Body of pancreas (tissue), 4 donors: ENCODE results near the gene FKBP7. TPM values are rescaled to one million over a fixed set of nuclear protein-coding genes. Genes with fewer than 3 reads are reported as not detected.
"Not testable (repeated sequence)": the region's sequence is repeated elsewhere in the genome, so short reads cannot be mapped to it uniquely, and the experiment has no call there.

ENCODE experiments used
- ATAC-seq: fragments of 150-250 bp; one replicate; pipeline ENCODE4 v1.9.1; 2016
- DNase-seq, 4 donors: peaks; one replicate each; pipeline ENCODE4 v3.0.0-alpha.2; 2019
- H3K27ac ChIP-seq, 4 donors: fragments of 200-600 bp; sonication (generic); 1 replicate in 3 of 4; 2 replicates in 1 of 4; pipeline versions ENCODE4 v1.5.1 to v1.6.1; 2016 to 2019; ENCODE audit warnings: mild to moderate bottlenecking in 1 of 4, mixed read lengths in 1 of 4, moderate library complexity in 1 of 4
- H3K27me3 ChIP-seq, 2 donors: fragments of 200-600 bp; sonication (generic); one replicate each; pipeline ENCODE4 v1.6.0; 2016; ENCODE audit warnings: mild to moderate bottlenecking in 1 of 2
- H3K36me3 ChIP-seq, 2 donors: fragments of 200-600 bp; sonication (generic); replicated peaks in 1 of 2; 2 replicates each; pipeline ENCODE4 v1.5.1; 2016; ENCODE audit warnings: low read depth in 2 of 2; ENCODE audit not compliant: insufficient read depth in 1 of 2
- H3K4me1 ChIP-seq: fragments of 200-600 bp; sonication (generic); one replicate; pipeline ENCODE4 v1.6.0; 2016
- H3K4me3 ChIP-seq, 2 donors: fragments of 200-600 bp; sonication (generic); 1 replicate in 1 of 2; 2 replicates in 1 of 2; pipeline ENCODE4 v1.5.1; 2016 to 2019
- H3K9me3 ChIP-seq, 3 donors: fragments of 200-600 bp; sonication (generic); 1 replicate in 2 of 3; 2 replicates in 1 of 3; pipeline ENCODE4 v1.5.1; 2016
- POLR2A ChIP-seq, 3 donors: fragments of 450-650 bp; IDR thresholded peaks; one replicate each; pipeline ENCODE4 v1.6.1; 2016; ENCODE audit warnings: antibody characterized with exemption in 3 of 3, mild to moderate bottlenecking in 2 of 3
- WGBS, 2 donors: methylation state at CpG; one replicate each; pipeline ENCODE4 v1.1.5; 2017; 5-methylcytosine and 5-hydroxymethylcytosine counted together
- intact Hi-C: fragments of 100-400 bp; cut with DNase I; formaldehyde crosslinking; loops from one replicate; pipeline ENCODE4 v1.15.1; 2023
- total RNA-seq, 2 donors: library from RNA; depleted of rRNA; stranded (reverse); fragments of >200 nt; gene quantifications; one replicate each; pipeline ENCODE4 v1.1.0, GENCODE V29; 2016
- TF ChIP-seq, protein P1 (sequence below), 7 experiments: fragments of 450-650 bp in 4 of 7; fragments of 200-600 bp in 3 of 7; sonication (generic) in 3 of 7; IDR thresholded peaks; one replicate each; pipeline ENCODE4 v1.5.1; 2016 to 2019; ENCODE audit warnings: antibody characterized with exemption in 7 of 7

FKBP7 gene
- total RNA-seq, 2 donors from 2014 or later, result 2.9 to 4.6 TPM

DNA sequence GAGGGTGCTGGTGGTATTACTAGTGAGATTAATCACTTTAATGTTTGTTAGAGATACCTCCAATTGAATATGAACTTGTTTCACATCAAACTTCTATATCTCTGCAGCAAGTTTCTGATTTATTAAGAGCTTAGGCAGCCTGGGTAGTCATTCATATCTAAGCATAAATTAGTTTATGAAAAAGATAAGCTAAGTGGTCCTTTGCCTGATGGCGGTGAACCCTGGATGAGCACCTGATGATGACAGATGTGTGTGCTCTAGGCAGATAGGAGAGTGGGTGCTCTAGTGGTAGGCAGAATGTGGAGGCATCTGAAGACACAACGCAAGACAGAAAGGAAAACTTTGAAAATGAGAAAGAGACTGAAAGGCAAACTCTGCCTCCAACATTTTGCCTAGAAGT, 5.0 kb downstream of the FKBP7 start:
- DNase-seq, result no peak
- WGBS, 2 donors, result 89 to 93% methylated on average over 2 of the region's 2 CpGs
- no peaks in the 10 kb centered on the region for H3K36me3 ChIP-seq
- H3K4me3 ChIP-seq, result no peak overlapping the region
- intact Hi-C loops, result no loop called here
- no peak for ATAC-seq
- no peak overlapping the region for H3K27ac ChIP-seq
- TF ChIP-seq POLR2A (IDR thresholded peaks at IDR 0.05), result no peak
- TF ChIP-seq, protein P1, sequence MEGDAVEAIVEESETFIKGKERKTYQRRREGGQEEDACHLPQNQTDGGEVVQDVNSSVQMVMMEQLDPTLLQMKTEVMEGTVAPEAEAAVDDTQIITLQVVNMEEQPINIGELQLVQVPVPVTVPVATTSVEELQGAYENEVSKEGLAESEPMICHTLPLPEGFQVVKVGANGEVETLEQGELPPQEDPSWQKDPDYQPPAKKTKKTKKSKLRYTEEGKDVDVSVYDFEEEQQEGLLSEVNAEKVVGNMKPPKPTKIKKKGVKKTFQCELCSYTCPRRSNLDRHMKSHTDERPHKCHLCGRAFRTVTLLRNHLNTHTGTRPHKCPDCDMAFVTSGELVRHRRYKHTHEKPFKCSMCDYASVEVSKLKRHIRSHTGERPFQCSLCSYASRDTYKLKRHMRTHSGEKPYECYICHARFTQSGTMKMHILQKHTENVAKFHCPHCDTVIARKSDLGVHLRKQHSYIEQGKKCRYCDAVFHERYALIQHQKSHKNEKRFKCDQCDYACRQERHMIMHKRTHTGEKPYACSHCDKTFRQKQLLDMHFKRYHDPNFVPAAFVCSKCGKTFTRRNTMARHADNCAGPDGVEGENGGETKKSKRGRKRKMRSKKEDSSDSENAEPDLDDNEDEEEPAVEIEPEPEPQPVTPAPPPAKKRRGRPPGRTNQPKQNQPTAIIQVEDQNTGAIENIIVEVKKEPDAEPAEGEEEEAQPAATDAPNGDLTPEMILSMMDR (IDR thresholded peaks at IDR 0.05), result no peak
- H3K27me3 ChIP-seq, result no peaks in the 10 kb centered on the region
- no peaks in the 10 kb centered on the region for H3K9me3 ChIP-seq
- peaks cover 5% of the 10 kb centered on the region for H3K4me1 ChIP-seq

DNA sequence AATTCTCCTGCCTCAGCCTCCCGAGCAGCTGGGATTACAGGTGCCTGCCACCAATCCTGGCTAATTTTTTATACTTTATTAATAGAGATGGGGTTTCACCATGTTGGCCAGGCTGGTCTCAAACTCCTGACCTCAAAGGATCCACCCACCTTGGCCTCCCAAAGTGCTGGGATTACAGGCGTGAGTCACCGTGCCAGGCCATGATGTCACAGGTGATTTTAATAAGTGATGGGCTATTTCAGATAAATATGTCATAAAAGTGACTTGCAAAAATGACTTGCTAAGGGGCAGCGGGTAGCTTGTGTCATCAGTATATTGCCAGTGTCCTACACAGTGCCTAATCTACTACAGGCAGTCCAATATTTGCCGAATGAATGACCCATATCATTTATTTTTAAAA, 7.1 kb downstream of the FKBP7 start:
- intact Hi-C loops, result not testable (repeated sequence)
- WGBS, 2 donors, result 89 to 94% methylated on average over 5 of the region's 5 CpGs

DNA sequence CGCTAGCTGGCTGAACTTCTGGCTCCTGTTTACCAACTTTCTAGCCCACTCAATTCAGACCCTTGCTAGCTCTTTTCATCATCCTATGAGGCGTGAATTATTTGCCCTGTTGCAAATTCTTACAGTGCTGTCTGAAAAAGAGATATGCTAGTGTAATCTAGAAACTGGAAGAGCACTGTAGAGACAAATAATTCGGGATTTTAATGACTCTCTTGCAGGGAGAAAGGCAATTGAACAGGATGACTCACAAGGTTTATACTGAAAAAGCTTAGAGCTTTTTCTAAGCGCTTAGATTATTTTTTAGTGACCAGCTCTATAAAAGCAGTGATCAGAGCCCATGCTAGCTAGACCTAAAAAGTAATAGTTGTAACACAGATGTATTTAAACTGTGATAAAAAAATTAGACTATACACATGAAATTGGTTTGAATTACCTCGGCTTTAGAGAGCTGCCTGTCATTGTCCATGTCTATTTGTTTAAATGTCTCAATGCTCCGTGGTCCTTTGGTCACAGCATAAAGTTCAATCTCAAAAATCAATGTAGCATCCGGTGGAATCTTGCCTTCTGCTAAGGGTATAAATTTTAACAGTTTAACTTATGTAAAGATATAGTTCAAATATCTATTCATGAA, 9.1 kb downstream of the FKBP7 start:
- ATAC-seq (no peak), DNase-seq (no peak)
- Histone ChIP-seq H3K27me3 (no peaks in the 10 kb centered on the region), H3K4me3 (no peak overlapping the region), H3K9me3 (no peaks in the 10 kb centered on the region), H3K36me3 (peaks cover 0 to 1% of the 10 kb centered on the region in 2 donors), H3K4me1 (no peaks in the 10 kb centered on the region), H3K27ac (no peak overlapping the region)
- 79 to 82% methylated on average over 7 of the region's 7 CpGs for WGBS, 2 donors
- TF ChIP-seq POLR2A (IDR thresholded peaks at IDR 0.05), result no peak
- TF ChIP-seq, protein P1 (IDR thresholded peaks at IDR 0.05), result no peak
- intact Hi-C loops, result no loop called here

More for the DNA sequence above, 7.1 kb downstream of the FKBP7 start:
- not testable (repeated sequence) for H3K27ac ChIP-seq, H3K4me1 ChIP-seq, H3K27me3 ChIP-seq, DNase-seq, ATAC-seq, H3K9me3 ChIP-seq, H3K4me3 ChIP-seq, H3K36me3 ChIP-seq

DNA sequence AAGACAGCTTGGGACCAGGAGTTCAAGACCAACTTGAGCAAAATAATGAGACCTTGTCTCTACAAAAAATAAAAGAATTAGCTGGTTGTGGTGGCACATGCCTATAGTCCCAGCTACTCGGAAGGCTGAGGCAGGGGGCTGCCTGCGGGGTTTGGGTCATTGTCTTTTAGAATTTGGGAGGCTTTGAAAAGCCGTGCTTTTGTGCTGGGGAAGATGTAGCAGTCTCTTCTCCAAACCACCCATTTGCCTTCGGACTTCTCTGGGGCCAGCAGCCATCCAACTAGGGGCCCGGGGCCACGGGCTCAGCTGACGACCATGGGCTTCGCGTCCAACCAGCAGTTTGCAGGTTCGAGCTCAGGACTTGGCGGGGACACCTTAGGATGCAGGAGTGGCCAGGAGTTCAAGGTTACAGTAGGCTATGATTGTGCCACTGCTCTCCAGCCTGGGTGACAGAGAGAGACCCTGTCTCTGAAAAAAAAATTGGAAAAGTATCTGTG, 21.0 kb downstream of the FKBP7 start:
- DNase-seq (no peak), ATAC-seq (no peak)
- H3K27ac ChIP-seq, result no peak overlapping the region
- H3K4me3 ChIP-seq, result no peak overlapping the region
- intact Hi-C loops, result no loop called here
- no peaks in the 10 kb centered on the region for H3K4me1 ChIP-seq
- no peaks in the 10 kb centered on the region for H3K36me3 ChIP-seq
- TF ChIP-seq, protein P1 (IDR thresholded peaks at IDR 0.05), result no peak
- no peak for TF ChIP-seq POLR2A (IDR thresholded peaks at IDR 0.05)
- no peaks in the 10 kb centered on the region for H3K27me3 ChIP-seq
- whole genome bisulfite sequencing, 2 donors, result 85 to 89% methylated on average over 11 of the region's 11 CpGs
- H3K9me3 ChIP-seq, result no peaks in the 10 kb centered on the region

DNA sequence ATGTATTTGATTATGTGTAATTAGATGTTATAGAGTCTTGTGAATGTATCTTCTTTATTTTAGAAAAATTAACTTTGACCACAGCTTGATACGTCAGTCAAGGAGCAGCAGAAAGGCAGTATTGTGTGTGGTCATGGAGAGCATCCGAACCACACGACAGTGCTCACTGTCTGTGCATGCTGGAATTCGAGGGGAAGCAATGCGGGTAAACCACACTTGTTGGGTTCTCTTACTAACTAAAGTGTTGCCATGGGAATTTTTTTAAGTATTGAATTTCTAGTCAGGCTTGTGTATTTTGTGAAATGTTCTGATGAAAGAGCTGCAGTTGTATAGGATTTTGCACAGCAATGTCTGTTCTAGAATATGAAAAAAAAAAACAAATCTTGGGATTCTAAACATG, 22.5 kb downstream of the FKBP7 start:
- no peak for DNase-seq
- ATAC-seq, result no peak
- no peak overlapping the region for H3K27ac ChIP-seq
- intact Hi-C loops, result no loop called here
- 78 to 86% methylated on average over 5 of the region's 5 CpGs for WGBS, 2 donors
- no peaks in the 10 kb centered on the region for H3K9me3 ChIP-seq
- no peaks in the 10 kb centered on the region for H3K27me3 ChIP-seq
- H3K4me3 ChIP-seq, result no peak overlapping the region
- H3K36me3 ChIP-seq, result no peaks in the 10 kb centered on the region
- no peak for TF ChIP-seq POLR2A (IDR thresholded peaks at IDR 0.05)
- TF ChIP-seq, protein P1 (IDR thresholded peaks at IDR 0.05), result no peak
- H3K4me1 ChIP-seq, result peaks cover 9% of the 10 kb centered on the region
